CD4-positive, alpha-beta T cell treated with Interleukin-1 beta for 1 hour (primary cell): ENCODE measurements around the gene PCSK6.
"Not testable (repeated sequence)": the region's sequence is repeated elsewhere in the genome, so short reads cannot be mapped to it uniquely, and the experiment has no call there.

Experiments
- DNase-seq, 2 donors: peaks; one replicate each; pipeline ENCODE4 v3.0.0-alpha.2; 2020 to 2022

Gene PCSK6

GRCh38 chr15:101481917-101482525, 7.5 kb downstream of the PCSK6 start:
- no peak for DNase-seq

GRCh38 chr15:101481381-101481705, 8.2 kb downstream of the PCSK6 start:
- DNase-seq: no peak

- no peak for DNase-seq
Measured at GRCh38 chr15:101480613-101481380, 8.7 kb downstream of the PCSK6 start.

- DNase-seq: no peak
Measured at GRCh38 chr15:101479851-101480612, 9.5 kb downstream of the PCSK6 start.

- DNase-seq: no peak
Measured at GRCh38 chr15:101479342-101479845, 10.1 kb downstream of the PCSK6 start.

- no peak for DNase-seq
Measured at GRCh38 chr15:101478701-101479341, 10.7 kb downstream of the PCSK6 start.

- no peak for DNase-seq
Measured at GRCh38 chr15:101477851-101478362, 11.6 kb downstream of the PCSK6 start.

- no peak for DNase-seq
Measured at GRCh38 chr15:101476756-101477155, 12.8 kb downstream of the PCSK6 start.

- no peak for DNase-seq
Measured at GRCh38 chr15:101474983-101475382, 14.5 kb downstream of the PCSK6 start.

- DNase-seq: no peak
Measured at GRCh38 chr15:101474233-101474632, 15.3 kb downstream of the PCSK6 start.

GRCh38 chr15:101472033-101472432, 17.5 kb downstream of the PCSK6 start:
- DNase-seq: no peak

GRCh38 chr15:101470548-101471239, 18.8 kb downstream of the PCSK6 start:
- DNase-seq: no peak

- no peak for DNase-seq
Measured at GRCh38 chr15:101469520-101470288, 19.8 kb downstream of the PCSK6 start.

GRCh38 chr15:101466188-101466587, 23.3 kb downstream of the PCSK6 start:
- DNase-seq: no peak

GRCh38 chr15:101464999-101465669, 24.4 kb downstream of the PCSK6 start:
- no peak for DNase-seq

GRCh38 chr15:101464256-101464998, 25.1 kb downstream of the PCSK6 start:
- DNase-seq: no peak

GRCh38 chr15:101463696-101464095, 25.8 kb downstream of the PCSK6 start:
- not testable (repeated sequence) for DNase-seq

GRCh38 chr15:101463270-101463669, 26.2 kb downstream of the PCSK6 start:
- no peak for DNase-seq

- DNase-seq: no peak
Measured at GRCh38 chr15:101461097-101461496, 28.4 kb downstream of the PCSK6 start.
